NCI-H2227 treated with DMSO at 0.1 percent for 48 hours (cell line): Measurements from ENCODE around the gene GCN1.
"Not testable (repeated sequence)": the region's sequence is repeated elsewhere in the genome, so short reads cannot be mapped to it uniquely, and the experiment has no call there.

ENCODE experiments used
- DNase-seq: peaks from one replicate; lab custom pipeline; 2025; lab: John Stamatoyannopoulos, UW

Gene GCN1

GRCh38 chr12:120194534-120195395 is at the start of gene GCN1:
Gene GCN1, minus strand, starts transcription at chr12:120194715. Its CDS starts 18 bp downstream, at chr12:120194697.
- DNase-seq = peak; percentile 65

GRCh38 chr12:120242971-120243699 is 48.6 kb upstream of the GCN1 start:
- no peak for DNase-seq

GRCh38 chr12:120242275-120242799 is 47.8 kb upstream of the GCN1 start:
- DNase-seq = no peak

- DNase-seq = no peak
These were observed 47.2 kb upstream of the GCN1 start for GRCh38 chr12:120241561-120242274.

- no peak for DNase-seq
These were observed 45.9 kb upstream of the GCN1 start for GRCh38 chr12:120240495-120240833.

- no peak for DNase-seq
These were observed 45.4 kb upstream of the GCN1 start for GRCh38 chr12:120239776-120240494.

- no peak for DNase-seq
These were observed 44.4 kb upstream of the GCN1 start for GRCh38 chr12:120238839-120239445.

- DNase-seq = no peak
These were observed 43.7 kb upstream of the GCN1 start for GRCh38 chr12:120238217-120238616.

- DNase-seq = no peak
These were observed 43.1 kb upstream of the GCN1 start for GRCh38 chr12:120237360-120238171.

GRCh38 chr12:120236809-120237208 is 42.3 kb upstream of the GCN1 start:
- DNase-seq = not testable (repeated sequence)

- no peak for DNase-seq
These were observed 41.1 kb upstream of the GCN1 start for GRCh38 chr12:120235369-120236323.

- peak; percentile 14 for DNase-seq
These were observed 40.3 kb upstream of the GCN1 start for GRCh38 chr12:120234643-120235368.

- peak; percentile 28 for DNase-seq
These were observed 36.9 kb upstream of the GCN1 start for GRCh38 chr12:120231316-120232011.

GRCh38 chr12:120230974-120231315 is 36.4 kb upstream of the GCN1 start:
- no peak for DNase-seq

- DNase-seq = peak; percentile 93
These were observed 35.9 kb upstream of the GCN1 start for GRCh38 chr12:120230326-120230973.

- DNase-seq = no peak
These were observed 35.2 kb upstream of the GCN1 start for GRCh38 chr12:120229487-120230325.

GRCh38 chr12:120229071-120229486 is 34.6 kb upstream of the GCN1 start:
- DNase-seq = peak; percentile 86
